Caki2 (cell line): ENCODE measurements around the gene IL6R. TPM values are rescaled to one million over a fixed set of nuclear protein-coding genes. Genes with fewer than 3 reads are reported as not detected.
A peak's percentile ranks its signal among the peaks of the same experiment; 100 is the strongest.
"Not testable (repeated sequence)": the region's sequence is repeated elsewhere in the genome, so short reads cannot be mapped to it uniquely, and the experiment has no call there.

ENCODE experiments used
- DNase-seq: peaks from one replicate; pipeline ENCODE4 v3.0.0-alpha.2; 2015; ENCODE audit warnings: low read depth
- in situ Hi-C: cut with HindIII; loops from 2 replicates; pipeline ENCODE4 v1.10.0; 2016; ENCODE audit warnings: low sequenced_read_pairs, low pct_unique_long_range_greater_than_20kb, mixed read lengths
- total RNA-seq: library from RNA; depleted of rRNA; stranded (reverse); fragments of >200 nt; shearing (Covaris generic); gene quantifications from 2 replicates; pipeline ENCODE4 v1.2.3, GENCODE V29; 2014; ENCODE audit warnings: low replicate concordance

IL6R gene
- total RNA-seq, 1 experiment from 2014 or later, result 6.5 TPM

DNA sequence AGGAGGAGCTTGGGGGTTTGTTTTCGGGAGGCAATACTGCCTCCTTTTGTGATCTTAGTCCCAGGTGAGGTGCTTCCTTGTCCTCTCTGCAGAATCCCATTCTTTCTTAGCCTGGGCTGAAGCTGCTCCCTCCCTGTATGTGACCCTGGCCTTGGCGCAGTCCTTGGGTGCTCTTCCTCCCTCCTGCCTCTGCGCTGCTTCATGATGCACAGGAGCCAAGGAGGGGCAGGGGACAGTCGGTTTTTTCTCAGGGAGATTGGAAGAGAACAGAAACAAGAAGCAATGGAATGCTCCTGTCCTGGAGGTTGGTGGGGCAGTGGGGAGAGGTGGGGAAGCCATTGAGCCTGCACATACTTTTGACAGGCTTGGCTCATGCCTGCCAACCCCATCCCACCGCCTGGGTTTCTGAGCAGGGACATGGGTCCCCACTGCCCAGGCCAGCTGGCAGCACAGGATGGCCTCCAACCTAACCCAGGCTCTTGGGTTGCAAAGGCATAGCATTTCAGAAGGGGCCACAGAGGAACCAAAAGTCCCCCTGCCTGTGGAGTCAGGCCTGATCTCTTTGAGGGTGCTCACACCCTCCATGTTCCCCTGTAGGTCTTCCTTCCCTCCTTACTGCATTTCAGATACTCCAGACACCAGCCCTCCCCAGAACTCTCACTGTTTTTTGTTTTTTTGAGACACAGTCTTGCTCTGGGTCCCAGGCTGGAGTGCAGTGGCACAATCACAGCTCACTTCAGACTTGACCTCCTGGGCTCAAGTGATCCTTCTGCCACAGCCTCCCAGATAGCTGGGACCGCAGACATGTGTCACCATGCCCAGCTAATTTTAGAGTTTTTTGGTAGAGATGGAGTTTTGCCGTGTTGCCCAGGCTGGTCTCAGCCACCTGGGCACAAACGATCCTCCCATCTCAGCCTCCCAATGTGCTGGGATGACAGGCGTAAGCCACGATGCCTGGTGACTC is 16.1 kb downstream of the IL6R start:
- no peak for DNase-seq
- in situ Hi-C loops, result no loop called here

DNA sequence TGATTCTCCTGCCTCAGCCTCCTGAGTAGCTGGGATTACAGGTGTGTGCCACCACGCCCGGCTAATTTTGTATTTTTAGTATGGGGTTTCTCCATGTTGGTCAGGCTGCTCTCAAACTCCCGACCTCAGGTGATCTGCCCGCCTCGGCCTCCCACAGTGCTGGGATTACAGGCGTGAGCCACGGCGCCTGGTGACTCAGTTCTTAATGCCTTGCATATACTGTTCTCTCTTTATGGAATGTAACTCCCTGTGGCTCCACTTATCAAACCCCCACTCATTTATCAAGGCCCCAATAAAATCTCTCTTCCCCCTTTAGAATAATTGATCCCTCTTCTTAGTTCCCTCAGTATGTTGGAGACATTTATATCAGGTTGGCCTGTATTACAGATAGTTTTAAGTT is 16.9 kb downstream of the IL6R start:
- DNase-seq, in situ Hi-C loops: not testable (repeated sequence)

DNA sequence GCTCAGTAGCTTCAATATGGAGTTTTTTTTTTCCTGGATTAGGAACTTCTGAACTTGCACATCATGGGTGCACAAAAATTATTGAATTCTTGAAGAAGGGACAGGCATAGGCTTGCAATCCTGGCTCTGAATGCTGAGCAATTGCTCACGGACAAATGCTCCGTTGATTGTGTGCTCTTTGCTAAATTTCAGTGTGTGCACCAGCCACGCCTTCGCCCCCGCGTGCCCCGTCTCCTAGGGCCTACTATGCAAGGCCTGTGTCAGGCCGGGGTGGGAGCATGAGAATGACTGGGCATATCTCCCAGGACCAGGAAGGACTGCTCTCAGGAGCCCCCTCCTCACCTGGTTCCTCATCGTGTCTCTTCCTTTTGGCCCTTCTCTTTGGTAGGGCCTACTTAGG is 17.4 kb downstream of the IL6R start:
- in situ Hi-C loops, result no loop called here
- no peak for DNase-seq

DNA sequence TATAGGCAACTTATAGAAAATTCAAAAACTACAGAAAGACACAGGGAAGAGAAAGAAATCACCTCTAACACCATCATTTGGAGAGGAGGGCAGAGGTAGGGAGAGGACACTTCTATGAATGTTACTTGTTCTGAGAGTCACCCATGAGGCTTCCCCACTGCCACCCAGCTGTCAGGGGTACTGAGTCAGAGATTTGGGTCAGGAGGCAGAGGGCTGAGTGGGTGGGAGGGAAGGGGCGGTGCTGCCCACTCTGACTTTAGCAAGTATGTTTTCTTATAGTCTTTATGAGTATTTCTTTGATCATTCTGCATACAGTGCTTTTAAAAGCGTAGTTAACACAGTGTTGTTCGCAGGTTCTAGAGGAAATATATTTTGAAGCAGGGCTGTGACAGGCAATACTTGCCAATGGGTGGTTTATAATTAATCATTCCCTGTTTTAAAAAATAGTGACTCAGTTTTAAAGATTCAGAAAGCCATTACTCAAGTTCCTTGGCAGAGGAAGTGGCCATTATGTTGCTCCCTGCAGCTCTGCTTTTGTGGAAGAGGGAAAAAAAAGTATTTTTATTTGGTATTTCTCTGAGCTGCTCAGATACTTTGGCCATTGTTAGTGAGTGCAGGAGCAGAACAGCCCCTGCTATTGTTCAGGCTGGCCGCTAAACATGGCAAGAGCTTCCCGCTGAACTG is 18.3 kb downstream of the IL6R start:
- in situ Hi-C loops, result no loop called here
- no peak for DNase-seq

DNA sequence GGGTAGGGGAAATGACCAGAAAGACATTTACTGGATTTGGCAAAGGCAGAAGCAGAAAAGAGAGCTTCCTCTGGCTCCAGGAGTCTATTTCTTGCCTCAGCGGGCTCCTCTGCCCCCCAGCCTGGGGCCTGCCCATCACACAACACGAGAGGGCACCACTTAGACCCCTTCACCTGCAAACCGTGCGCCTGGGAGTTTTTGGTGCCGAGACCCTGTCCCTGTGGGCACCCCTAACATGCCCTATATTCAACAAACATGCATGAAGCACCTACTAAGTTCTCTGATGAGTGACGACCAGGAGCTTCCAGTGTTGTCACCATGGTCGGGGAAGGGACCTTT is 18.8 kb downstream of the IL6R start:
- in situ Hi-C loops, result no loop called here
- no peak for DNase-seq

DNA sequence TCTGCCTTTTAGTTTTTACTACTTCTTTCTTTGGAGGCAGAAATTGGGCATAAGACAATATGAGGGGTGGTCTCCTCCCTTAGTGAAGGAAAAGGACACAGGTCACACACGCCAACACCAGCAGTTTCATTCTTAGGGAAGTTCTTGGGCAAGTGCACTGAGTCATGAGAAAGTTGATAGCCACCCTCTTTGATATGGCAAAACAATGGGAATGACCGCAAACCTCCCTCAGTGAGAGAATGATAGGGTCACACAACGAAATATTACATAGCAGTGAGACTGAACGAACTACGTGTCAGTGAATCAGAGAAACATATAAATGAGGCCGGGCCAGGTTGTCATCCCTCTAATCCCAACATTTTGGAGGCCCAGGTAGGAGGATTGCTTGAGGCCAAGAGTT is 20.0 kb downstream of the IL6R start:
- in situ Hi-C loops, result no loop called here
- DNase-seq, result no peak

DNA sequence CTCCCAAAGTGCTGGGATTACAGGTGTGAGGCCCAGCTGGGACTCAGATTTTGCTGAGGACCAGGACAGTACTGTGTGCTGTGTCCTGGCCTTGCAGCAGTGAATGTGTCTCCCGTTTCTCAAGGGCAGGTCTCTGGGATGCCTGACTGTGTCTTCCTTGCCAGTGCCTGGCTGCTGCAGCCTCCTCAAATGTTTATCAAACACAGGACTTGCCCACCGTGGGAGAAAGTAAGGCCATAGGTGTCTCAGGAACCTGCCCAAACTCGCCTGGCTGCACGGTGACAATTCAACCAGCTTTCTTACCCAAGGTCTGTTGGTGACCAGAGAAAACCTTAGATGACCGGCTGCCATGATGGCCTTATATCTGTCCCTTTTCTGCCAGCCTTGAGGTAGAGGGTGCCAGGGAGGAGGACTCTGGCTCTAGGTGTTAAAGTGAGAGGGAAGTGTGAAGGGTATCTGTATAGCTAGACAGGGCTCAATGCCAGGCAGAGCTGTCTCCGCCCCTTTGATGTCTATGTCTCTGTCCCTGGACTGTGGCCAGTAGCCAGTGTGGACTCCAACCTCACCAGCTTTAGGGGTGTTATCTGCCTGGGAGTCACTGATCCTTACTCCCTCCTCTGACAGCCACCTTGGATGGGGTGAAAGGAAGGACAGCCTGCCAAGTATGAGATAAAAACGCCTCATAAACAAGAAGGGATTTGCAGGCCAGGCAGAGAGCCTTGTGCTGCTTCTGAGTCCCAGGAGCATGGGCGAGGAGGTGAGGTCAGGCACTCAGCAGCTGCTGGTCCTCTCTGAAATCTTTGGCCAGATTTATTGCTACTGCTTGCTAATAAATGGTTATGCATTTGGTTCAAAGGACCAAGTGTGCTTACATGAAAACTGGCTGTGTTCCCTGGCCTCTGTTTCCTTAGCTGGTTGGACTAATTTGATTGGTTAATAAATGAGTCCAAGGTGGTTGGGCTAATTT is 22.3 kb downstream of the IL6R start:
- in situ Hi-C loops, result no loop called here
- peak; percentile 56 for DNase-seq

DNA sequence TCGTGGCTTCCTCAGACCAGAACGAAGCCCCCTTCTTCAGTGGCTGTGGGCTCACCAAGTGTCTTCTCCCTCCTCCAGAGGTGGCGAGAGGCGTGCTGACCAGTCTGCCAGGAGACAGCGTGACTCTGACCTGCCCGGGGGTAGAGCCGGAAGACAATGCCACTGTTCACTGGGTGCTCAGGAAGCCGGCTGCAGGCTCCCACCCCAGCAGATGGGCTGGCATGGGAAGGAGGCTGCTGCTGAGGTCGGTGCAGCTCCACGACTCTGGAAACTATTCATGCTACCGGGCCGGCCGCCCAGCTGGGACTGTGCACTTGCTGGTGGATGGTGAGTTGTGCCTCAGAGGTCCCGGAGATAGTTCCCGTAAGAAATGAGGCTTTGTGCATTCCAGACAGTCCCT is 24.0 kb downstream of the IL6R start:
- in situ Hi-C loops, result no loop called here
- DNase-seq, result no peak

DNA sequence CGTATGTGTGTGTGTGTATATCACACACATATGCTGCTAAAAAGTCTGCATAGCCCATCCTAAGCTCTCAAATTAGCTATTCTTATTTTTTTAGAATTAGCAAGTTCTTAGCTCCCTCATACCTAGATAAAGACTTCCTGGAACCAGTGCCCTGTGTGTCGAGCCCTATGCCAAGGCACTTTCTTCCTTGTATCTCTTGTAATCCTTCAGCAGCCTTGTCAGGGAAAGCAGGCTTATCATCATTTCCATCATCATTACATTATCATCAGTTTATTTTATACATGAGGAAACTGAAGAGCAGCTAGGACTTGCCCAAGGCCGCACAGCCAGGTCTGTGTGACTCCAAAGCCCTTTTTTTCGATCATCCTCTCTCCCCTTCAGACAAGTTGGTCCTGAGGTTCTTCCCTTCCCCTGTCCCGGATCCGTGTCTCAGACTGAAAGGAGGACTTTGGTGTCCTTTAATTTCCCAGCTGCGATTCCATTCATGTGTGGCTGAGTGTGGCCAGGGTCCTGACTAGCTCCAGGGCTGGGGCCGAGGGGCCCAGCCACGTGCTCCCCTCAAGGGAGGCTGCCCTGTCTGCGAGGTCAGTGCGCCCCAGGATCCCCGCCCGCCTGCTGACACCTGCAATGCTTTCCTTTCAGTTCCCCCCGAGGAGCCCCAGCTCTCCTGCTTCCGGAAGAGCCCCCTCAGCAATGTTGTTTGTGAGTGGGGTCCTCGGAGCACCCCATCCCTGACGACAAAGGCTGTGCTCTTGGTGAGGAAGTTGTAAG is 24.9 kb downstream of the IL6R start:
- in situ Hi-C loops, result no loop called here
- no peak for DNase-seq

DNA sequence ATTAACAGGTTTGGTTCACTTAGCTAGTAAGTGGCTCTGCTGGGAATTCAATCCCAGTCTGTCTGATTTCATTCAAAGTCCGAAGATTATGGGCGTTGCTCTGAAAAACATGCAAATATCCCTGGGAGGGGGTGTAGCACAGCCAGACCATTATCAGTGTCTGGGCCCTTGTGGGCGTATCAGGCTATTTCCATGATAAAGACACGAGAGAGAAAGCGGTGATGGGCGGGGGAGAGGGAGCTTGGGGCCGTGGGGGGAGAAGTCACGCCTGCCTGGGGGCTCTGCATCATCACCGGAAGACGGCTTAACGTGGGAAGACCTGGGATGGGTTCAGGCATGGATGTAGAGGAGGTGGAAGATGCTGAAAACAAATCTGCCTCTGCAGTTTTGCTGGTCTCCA is 25.8 kb downstream of the IL6R start:
- in situ Hi-C loops, result no loop called here
- no peak for DNase-seq

DNA sequence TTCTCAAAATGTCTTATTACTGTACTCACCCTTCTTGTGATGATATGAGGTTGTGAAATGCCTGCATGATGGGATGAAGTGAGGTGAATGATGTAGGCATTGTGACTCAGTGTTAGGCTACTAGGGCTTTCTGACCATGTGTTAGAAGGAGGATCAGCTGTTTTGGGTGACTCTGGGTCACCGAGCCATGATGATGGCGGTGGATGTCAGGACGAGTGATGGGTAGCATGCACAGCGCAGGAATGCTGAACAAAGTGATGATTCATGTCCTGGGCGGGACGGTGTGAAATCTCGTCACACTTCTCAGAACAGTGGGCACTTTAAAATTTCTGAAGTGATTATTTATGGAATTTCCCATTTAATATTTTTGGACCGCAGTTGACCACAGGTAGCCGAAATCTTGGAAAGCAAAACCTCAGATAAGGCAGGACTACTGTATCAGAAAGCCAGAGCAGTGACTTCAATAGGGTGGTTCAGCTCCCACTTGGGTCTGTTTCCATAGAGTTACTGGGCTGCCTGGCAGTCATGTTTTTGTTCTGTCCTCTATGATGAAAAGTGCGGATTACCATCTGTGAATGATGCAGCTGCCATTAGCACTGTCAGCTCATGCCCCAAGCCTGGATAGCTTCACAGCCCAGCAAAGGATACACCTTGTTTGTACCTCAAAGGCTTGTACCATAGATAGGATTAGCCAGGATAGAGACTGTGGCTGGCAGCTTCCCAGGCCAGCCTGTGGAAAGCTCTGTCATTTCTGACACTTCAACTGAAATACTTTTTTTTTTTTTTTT is 26.6 kb downstream of the IL6R start:
- in situ Hi-C loops, result no loop called here
- peak; percentile 88 for DNase-seq

DNA sequence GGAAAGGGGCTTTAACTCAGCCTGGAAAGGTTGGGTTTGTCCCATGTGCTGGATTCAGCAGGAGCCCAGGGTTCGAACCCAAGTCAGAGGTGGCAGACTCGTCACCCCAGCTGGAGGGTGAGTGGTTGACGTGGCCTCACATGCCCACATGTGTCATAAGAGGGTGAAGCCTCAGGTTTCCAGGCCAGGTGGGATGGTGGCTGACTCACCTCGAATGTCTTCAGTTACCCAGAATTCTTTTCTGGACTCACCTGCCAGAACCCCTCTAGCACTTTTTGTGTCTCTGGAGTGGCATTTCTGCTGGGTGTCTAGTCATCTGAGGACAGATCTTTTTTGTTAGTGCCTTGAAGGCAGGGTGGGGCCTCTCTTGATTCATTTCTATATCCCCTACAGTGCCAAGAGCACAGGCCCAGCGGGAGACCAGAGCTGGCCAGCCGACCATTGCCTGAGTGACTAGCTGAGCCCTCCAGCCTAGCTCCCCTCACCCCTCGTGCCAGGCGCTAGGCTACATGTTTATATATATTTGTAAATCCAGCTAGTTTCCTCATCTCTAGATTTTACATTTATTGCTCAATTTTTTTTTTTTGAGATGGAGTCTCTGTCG is 28.1 kb downstream of the IL6R start:
- DNase-seq, result no peak
- in situ Hi-C loops, result no loop called here

DNA sequence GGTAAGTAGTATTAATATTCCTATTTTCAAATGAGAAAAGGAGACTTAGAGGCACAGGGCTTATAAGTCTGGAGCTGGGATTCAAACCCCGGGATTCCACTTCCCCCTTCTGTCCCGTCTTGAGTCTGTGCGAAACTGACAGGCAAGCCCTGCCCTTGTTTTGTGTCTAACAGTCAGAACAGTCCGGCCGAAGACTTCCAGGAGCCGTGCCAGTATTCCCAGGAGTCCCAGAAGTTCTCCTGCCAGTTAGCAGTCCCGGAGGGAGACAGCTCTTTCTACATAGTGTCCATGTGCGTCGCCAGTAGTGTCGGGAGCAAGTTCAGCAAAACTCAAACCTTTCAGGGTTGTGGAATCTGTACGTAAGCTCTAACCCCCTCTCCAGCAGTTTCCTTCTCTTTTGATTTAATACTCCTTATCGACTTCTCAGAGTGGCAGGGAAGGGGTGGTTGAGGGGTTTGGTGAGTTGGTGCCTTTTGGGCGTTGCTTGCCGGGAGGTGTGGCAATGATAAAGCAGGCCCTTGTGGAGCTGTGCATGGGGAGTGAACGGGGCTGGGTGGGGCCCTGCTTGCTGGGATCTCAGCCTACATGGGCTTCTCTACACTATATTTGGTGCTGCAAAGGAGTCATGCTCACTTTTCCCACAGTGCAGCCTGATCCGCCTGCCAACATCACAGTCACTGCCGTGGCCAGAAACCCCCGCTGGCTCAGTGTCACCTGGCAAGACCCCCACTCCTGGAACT is 29.4 kb downstream of the IL6R start:
- in situ Hi-C loops, result no loop called here

DNA sequence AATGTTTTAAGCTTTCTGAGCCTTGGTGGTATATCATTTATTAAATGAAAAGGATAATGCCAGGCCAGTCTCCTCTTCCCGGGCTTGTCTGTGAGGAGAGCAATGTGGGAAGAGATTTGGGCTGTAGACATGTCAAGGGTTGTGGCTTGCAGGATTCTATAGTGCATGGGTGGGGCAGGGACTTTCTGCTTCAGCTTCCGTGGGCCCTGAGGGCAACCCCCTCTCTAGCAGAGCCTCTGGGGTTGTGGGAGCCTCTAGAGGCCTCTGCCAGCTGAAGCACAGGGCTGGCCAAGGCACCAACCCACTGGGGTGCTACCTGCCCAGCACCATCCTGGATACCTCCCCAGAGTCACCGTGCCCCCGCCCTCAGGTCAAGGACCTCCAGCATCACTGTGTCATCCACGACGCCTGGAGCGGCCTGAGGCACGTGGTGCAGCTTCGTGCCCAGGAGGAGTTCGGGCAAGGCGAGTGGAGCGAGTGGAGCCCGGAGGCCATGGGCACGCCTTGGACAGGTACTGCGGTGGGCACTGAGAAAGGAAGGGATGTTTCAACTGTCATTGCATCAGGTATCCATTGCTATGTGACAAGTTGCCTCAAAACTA is 30.6 kb downstream of the IL6R start:
- in situ Hi-C loops, result no loop called here

More for the DNA sequence above, 29.4 kb downstream of the IL6R start:
- DNase-seq, result no peak

DNA sequence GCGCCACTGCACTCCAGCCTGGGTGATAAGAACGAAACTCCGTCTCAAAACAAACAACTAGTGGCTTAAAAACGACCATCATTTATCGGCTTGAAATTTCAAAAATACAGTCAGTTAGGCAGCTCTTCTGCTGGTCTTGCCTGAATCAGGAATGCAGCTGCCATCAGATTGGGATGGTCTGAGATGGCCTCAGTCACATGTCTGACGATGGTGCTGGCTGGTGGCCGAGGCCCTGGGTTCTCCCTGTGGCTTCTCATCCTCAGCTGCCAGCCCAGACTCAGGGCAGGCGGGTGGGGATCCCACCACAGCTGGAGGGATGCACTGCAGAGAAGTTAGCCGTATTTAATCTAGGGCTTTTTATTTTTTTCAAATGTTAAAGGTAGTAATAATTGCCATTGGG is 31.3 kb downstream of the IL6R start:
- DNase-seq, result no peak
- in situ Hi-C loops, result no loop called here

More for the DNA sequence above, 30.6 kb downstream of the IL6R start:
- no peak for DNase-seq
